ENCODE measurements around the gene ADGRB3.

Gene ADGRB3

DNA sequence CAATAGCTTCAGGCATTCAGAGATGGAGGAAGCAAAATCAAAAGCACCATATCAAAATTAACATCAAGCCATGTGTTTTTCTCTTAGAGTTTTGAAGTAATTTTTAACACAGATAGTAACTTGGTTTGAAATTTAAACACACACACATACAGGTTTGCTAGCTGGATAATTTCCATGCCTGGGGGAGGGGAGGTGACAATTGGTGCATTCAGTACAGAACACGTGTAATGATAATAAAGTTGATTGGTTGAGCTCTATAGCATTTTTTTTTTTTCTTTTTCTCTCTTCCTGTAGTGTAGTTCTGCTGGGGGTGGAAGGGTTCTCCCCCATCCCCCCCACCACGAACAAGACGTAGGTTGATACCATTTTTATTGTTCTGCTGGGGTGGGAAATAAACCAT lies 596.9 kb downstream of the ADGRB3 start:
- DNase-seq (ENCODE audit: low spot score in 2 of 2) = no peak
- H3K27me3 Mint-ChIP-seq = peaks cover 5% of the 10 kb centered on the region
- no peaks in the 10 kb centered on the region for H3K36me3 Mint-ChIP-seq
- no peak overlapping the region for H3K4me3 Mint-ChIP-seq
- no peak overlapping the region for H3K27ac Mint-ChIP-seq
- H3K9me3 Mint-ChIP-seq = no peaks in the 10 kb centered on the region
- no peak for ATAC-seq (ENCODE audit: low read depth)
- no peaks in the 10 kb centered on the region for H3K4me1 Mint-ChIP-seq

GRCh38 chr6:69232496-69232895 lies 597.4 kb downstream of the ADGRB3 start:
- H3K27ac Mint-ChIP-seq = no peak overlapping the region
- no peak for ATAC-seq (ENCODE audit: low read depth)
- H3K27me3 Mint-ChIP-seq = peaks cover 5% of the 10 kb centered on the region
- no peak overlapping the region for H3K4me3 Mint-ChIP-seq
- H3K4me1 Mint-ChIP-seq = no peaks in the 10 kb centered on the region
- no peak for DNase-seq (ENCODE audit: low spot score in 2 of 2)
- H3K9me3 Mint-ChIP-seq = no peaks in the 10 kb centered on the region
- no peaks in the 10 kb centered on the region for H3K36me3 Mint-ChIP-seq

DNA sequence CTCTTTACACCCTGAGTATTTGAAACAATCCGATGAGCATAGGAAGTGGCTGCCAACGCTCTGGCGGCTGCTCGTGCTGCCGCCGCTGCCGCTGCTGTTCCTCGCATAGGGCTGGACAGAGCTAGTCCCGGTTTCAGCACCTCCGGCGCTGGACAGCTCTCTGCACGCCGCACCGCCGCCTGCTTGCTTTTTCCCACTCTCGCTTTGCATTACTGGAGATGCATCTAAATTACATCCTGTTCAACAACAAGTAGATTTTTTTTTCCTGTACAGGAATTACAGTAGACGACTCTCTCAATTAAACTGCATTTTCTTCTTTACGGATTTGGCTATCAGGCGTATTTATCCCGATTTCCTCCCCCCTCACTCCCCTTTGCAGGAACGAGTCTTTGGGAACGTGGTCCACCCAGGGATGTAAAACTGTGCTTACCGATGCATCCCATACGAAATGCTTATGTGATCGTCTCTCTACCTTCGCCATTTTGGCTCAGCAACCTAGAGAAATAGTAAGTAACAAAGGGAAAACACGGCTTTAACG lies 597.9 kb downstream of the ADGRB3 start:
- Mint-ChIP-seq H3K4me1 (no peaks in the 10 kb centered on the region), H3K36me3 (no peaks in the 10 kb centered on the region), H3K4me3 (no peak overlapping the region), H3K27me3 (peaks cover 5% of the 10 kb centered on the region), H3K27ac (no peak overlapping the region), H3K9me3 (no peaks in the 10 kb centered on the region)
- ATAC-seq (ENCODE audit: low read depth) (no peak), DNase-seq (ENCODE audit: low spot score in 2 of 2) (peak in 1 of 2 donors; percentile 9)

GRCh38 chr6:69238067-69238466 lies 603.0 kb downstream of the ADGRB3 start:
- DNase-seq (ENCODE audit: low spot score in 2 of 2) (no peak), ATAC-seq (ENCODE audit: low read depth) (no peak)
- no peaks in the 10 kb centered on the region for H3K36me3 Mint-ChIP-seq
- no peak overlapping the region for H3K27ac Mint-ChIP-seq
- no peaks in the 10 kb centered on the region for H3K9me3 Mint-ChIP-seq
- H3K4me1 Mint-ChIP-seq = no peaks in the 10 kb centered on the region
- peaks cover 3% of the 10 kb centered on the region for H3K27me3 Mint-ChIP-seq
- no peak overlapping the region for H3K4me3 Mint-ChIP-seq

- Mint-ChIP-seq H3K36me3 (no peaks in the 10 kb centered on the region), H3K9me3 (no peaks in the 10 kb centered on the region), H3K27ac (no peak overlapping the region), H3K4me1 (no peaks in the 10 kb centered on the region), H3K4me3 (no peak overlapping the region), H3K27me3 (no peaks in the 10 kb centered on the region)
- DNase-seq (ENCODE audit: low spot score in 2 of 2) (no peak), ATAC-seq (ENCODE audit: low read depth) (no peak)
These were observed 611.9 kb downstream of the ADGRB3 start for GRCh38 chr6:69246983-69247382.

DNA sequence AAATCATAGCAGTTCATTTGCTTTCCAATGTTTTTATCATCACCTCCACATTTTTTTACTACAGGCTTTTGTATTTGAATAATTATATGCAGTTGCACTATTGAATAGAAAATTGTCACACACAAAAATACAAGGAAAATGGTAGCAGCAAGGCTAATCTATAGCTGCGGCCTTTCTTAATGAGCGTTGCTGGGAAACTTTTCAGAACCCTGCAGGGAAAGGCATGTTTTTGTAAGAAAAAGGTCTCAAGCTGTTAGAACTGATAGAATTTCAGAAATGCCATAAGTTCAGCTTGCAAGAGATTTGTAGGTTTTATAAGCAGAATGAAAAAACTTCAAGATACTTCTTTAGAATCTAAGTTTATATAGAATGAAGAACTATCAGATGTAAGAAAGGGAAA lies 625.9 kb downstream of the ADGRB3 start:
- Mint-ChIP-seq H3K27ac (no peak overlapping the region), H3K36me3 (no peaks in the 10 kb centered on the region), H3K4me1 (no peaks in the 10 kb centered on the region), H3K27me3 (no peaks in the 10 kb centered on the region), H3K4me3 (no peak overlapping the region), H3K9me3 (no peaks in the 10 kb centered on the region)
- ATAC-seq (ENCODE audit: low read depth) (no peak), DNase-seq (ENCODE audit: low spot score in 2 of 2) (no peak)

DNA sequence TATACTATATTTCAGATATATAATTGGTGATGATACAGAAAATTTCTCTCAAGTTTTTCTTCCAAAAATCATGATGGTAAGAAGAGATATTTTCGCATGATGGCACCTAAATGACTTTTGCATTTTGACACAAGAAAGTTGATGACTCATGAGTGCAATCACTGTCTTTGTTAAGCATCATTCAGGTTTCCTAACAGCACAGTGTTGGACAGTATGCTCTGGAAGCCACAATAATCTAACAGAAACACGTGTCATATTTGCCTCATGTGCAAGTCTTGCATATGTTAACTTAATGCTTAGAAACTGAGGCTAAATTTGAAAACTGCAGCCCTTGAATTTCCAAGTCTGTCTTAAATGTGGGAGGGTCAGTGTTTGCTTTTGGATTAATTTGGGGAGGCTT lies 628.2 kb downstream of the ADGRB3 start:
- Mint-ChIP-seq H3K4me3 (no peak overlapping the region), H3K27ac (no peak overlapping the region), H3K36me3 (no peaks in the 10 kb centered on the region), H3K4me1 (no peaks in the 10 kb centered on the region), H3K27me3 (no peaks in the 10 kb centered on the region), H3K9me3 (no peaks in the 10 kb centered on the region)
- no peak for ATAC-seq (ENCODE audit: low read depth)
- DNase-seq (ENCODE audit: low spot score in 2 of 2) = no peak

- Mint-ChIP-seq H3K4me1 (no peaks in the 10 kb centered on the region), H3K27ac (no peak overlapping the region), H3K27me3 (no peaks in the 10 kb centered on the region), H3K36me3 (no peaks in the 10 kb centered on the region), H3K4me3 (no peak overlapping the region), H3K9me3 (no peaks in the 10 kb centered on the region)
- no peak for ATAC-seq (ENCODE audit: low read depth)
- no peak for DNase-seq (ENCODE audit: low spot score in 2 of 2)
These were observed 630.0 kb downstream of the ADGRB3 start for GRCh38 chr6:69265090-69265489.

DNA sequence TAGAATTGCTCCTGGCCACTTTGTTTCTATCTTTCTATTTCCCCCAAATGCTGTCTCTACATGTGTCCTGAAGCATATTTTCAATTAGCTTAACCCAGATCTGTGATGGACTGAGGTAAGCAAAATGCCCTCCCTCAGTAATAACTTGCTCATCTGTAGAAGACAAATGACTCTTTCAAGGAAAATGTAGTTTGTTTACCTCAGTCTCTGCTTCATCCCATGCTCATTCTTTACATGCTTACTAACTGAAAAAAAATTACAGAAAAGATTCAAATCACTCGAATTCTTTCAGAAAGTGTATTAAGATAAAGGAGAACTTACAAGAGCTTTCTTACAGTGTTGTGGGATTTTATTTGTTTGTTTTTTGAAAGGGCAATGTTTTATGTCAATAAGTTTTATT lies 630.6 kb downstream of the ADGRB3 start:
- ATAC-seq (ENCODE audit: low read depth) (no peak), DNase-seq (ENCODE audit: low spot score in 2 of 2) (no peak)
- H3K27ac Mint-ChIP-seq = no peak overlapping the region
- no peaks in the 10 kb centered on the region for H3K9me3 Mint-ChIP-seq
- H3K36me3 Mint-ChIP-seq = no peaks in the 10 kb centered on the region
- no peak overlapping the region for H3K4me3 Mint-ChIP-seq
- no peaks in the 10 kb centered on the region for H3K27me3 Mint-ChIP-seq
- no peaks in the 10 kb centered on the region for H3K4me1 Mint-ChIP-seq

- DNase-seq (ENCODE audit: low spot score in 2 of 2) = no peak
- no peak overlapping the region for H3K27ac Mint-ChIP-seq
- no peaks in the 10 kb centered on the region for H3K4me1 Mint-ChIP-seq
- no peaks in the 10 kb centered on the region for H3K27me3 Mint-ChIP-seq
- H3K36me3 Mint-ChIP-seq = no peaks in the 10 kb centered on the region
- peaks cover 2% of the 10 kb centered on the region for H3K9me3 Mint-ChIP-seq
- H3K4me3 Mint-ChIP-seq = no peak overlapping the region
- no peak for ATAC-seq (ENCODE audit: low read depth)
These were observed 641.1 kb downstream of the ADGRB3 start for GRCh38 chr6:69276204-69276603.

- Mint-ChIP-seq H3K36me3 (no peaks in the 10 kb centered on the region), H3K9me3 (peaks cover 1% of the 10 kb centered on the region), H3K27me3 (no peaks in the 10 kb centered on the region), H3K27ac (no peak overlapping the region), H3K4me1 (no peaks in the 10 kb centered on the region), H3K4me3 (no peak overlapping the region)
- DNase-seq (ENCODE audit: low spot score in 2 of 2) = no peak
- no peak for ATAC-seq (ENCODE audit: low read depth)
These were observed 644.7 kb downstream of the ADGRB3 start for GRCh38 chr6:69279805-69280204.

GRCh38 chr6:69280858-69281257 lies 645.8 kb downstream of the ADGRB3 start:
- peaks cover 1% of the 10 kb centered on the region for H3K9me3 Mint-ChIP-seq
- no peaks in the 10 kb centered on the region for H3K4me1 Mint-ChIP-seq
- no peaks in the 10 kb centered on the region for H3K27me3 Mint-ChIP-seq
- H3K4me3 Mint-ChIP-seq = no peak overlapping the region
- DNase-seq (ENCODE audit: low spot score in 2 of 2) = no peak
- no peak overlapping the region for H3K27ac Mint-ChIP-seq
- ATAC-seq (ENCODE audit: low read depth) = no peak
- H3K36me3 Mint-ChIP-seq = no peaks in the 10 kb centered on the region

DNA sequence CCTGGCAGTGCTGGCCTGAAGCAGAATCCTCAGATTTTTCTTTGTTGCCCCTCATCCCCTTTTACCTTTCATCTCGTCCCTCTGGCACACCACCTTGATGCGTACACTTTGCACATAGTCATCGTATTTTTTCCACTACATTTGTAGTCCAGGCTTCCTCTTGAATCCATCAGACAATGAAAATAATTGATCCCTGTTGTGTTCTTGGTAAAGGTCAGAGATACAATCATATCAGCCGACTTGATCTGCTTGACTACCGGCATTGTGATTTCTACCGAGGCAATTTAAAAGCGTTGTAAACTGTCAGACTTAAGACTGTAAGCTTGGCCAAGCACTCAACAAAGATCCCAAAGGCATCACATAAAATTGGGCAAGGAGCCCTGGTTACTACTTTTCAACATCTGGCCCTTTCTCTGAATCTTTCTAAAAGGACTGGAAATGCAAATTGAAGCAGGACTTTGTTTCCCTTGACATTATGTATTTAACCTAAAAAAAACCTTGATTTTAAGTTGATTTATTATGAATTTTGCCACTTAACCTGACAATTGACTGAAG lies 649.2 kb downstream of the ADGRB3 start:
- no peaks in the 10 kb centered on the region for H3K4me1 Mint-ChIP-seq
- H3K9me3 Mint-ChIP-seq = peaks cover 1% of the 10 kb centered on the region

DNA sequence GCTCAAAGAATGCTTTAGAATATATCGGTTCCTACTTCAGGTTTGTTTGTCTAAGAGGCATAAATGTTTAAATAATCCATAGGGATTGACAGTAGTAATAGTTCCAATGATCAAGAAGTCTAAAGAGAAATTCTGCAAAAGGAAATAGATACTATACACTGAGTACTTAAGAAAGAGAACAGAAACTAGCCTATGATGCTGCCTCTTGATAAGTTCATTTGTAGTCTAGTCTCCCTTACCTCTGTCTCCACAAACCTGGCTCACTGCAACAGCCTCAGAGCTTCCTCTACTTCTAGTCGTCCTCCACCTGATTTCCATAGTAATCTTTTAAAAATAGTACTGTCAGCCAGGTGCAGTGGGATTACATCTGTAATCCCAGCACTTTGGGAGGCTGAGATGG lies 650.0 kb downstream of the ADGRB3 start:
- no peak for DNase-seq (ENCODE audit: low spot score in 2 of 2)
- peaks cover 1% of the 10 kb centered on the region for H3K9me3 Mint-ChIP-seq
- no peaks in the 10 kb centered on the region for H3K4me1 Mint-ChIP-seq
- no peaks in the 10 kb centered on the region for H3K36me3 Mint-ChIP-seq
- H3K27me3 Mint-ChIP-seq = no peaks in the 10 kb centered on the region
- no peak overlapping the region for H3K4me3 Mint-ChIP-seq
- no peak for ATAC-seq (ENCODE audit: low read depth)
- H3K27ac Mint-ChIP-seq = no peak overlapping the region

More for the DNA sequence above, 649.2 kb downstream of the ADGRB3 start:
- DNase-seq (ENCODE audit: low spot score in 2 of 2) = no peak
- no peaks in the 10 kb centered on the region for H3K27me3 Mint-ChIP-seq
- H3K4me3 Mint-ChIP-seq = no peak overlapping the region
- ATAC-seq (ENCODE audit: low read depth) = no peak
- no peak overlapping the region for H3K27ac Mint-ChIP-seq
- H3K36me3 Mint-ChIP-seq = no peaks in the 10 kb centered on the region

- H3K4me1 Mint-ChIP-seq = no peaks in the 10 kb centered on the region
- ATAC-seq (ENCODE audit: low read depth) (no peak), DNase-seq (ENCODE audit: low spot score in 2 of 2) (no peak)
- no peaks in the 10 kb centered on the region for H3K36me3 Mint-ChIP-seq
- H3K9me3 Mint-ChIP-seq = peaks cover 1% of the 10 kb centered on the region
- H3K27ac Mint-ChIP-seq = no peak overlapping the region
- no peaks in the 10 kb centered on the region for H3K27me3 Mint-ChIP-seq
- H3K4me3 Mint-ChIP-seq = no peak overlapping the region
These were observed 651.2 kb downstream of the ADGRB3 start for GRCh38 chr6:69286331-69286730.
